Activated CD8-positive, alpha-beta T cell treated with anti-CD3 and anti-CD28 coated beads for 36 hours (primary cell): ENCODE results near the gene KCND3. TPM values are rescaled to one million over a fixed set of nuclear protein-coding genes. Genes with fewer than 3 reads are reported as not detected.

Experiments used
- ATAC-seq: fragments of 200-7000 bp; cut with Tn5 transposase; one replicate; pipeline ENCODE4 v1.10.0; 2021; ENCODE audit warnings: mild to moderate bottlenecking, moderate library complexity
- CTCF ChIA-PET: fragments of 350-600 bp; sonication (Branson Sonifier 250); formaldehyde crosslinking; loops from one replicate; lab custom pipeline; 2021; ENCODE audit warnings: antibody characterized with exemption; lab: Charles Lee
- POLR2A ChIA-PET: fragments of 350-600 bp; sonication (Branson Sonifier 250); formaldehyde crosslinking; loops from one replicate; lab custom pipeline; 2021; ENCODE audit warnings: antibody characterized with exemption; lab: Charles Lee
- DNase-seq: peaks from one replicate; pipeline ENCODE4 v3.0.0-alpha.2; 2020
- H3K27ac Mint-ChIP-seq: one replicate; pipeline ENCODE4 v1.8.0; 2021; ENCODE audit warnings: mild to moderate bottlenecking, mixed read lengths
- H3K27me3 Mint-ChIP-seq: one replicate; pipeline ENCODE4 v1.8.0; 2021; ENCODE audit warnings: mixed read lengths
- H3K36me3 Mint-ChIP-seq: one replicate; pipeline ENCODE4 v1.8.0; 2021; ENCODE audit warnings: low read depth, mixed read lengths
- H3K4me1 Mint-ChIP-seq: one replicate; pipeline ENCODE4 v1.8.0; 2021; ENCODE audit warnings: low read depth, mixed read lengths
- H3K4me3 Mint-ChIP-seq: one replicate; pipeline ENCODE4 v1.8.0; 2021; ENCODE audit warnings: mild to moderate bottlenecking, moderate library complexity, mixed read lengths
- H3K9me3 Mint-ChIP-seq: one replicate; pipeline ENCODE4 v1.8.0; 2021; ENCODE audit warnings: mixed read lengths
- CTCF ChIP-seq: fragments of 200-600 bp; IDR thresholded peaks from one replicate; pipeline ENCODE4 v1.8.0; 2022; ENCODE audit warnings: antibody characterized with exemption, mild to moderate bottlenecking
- intact Hi-C: fragments of 100-400 bp; cut with micrococcal nuclease; formaldehyde crosslinking; loops from one replicate; pipeline ENCODE4 v1.10.0; 2022
- total RNA-seq, 2 experiments: library from RNA; stranded (reverse); gene quantifications; one replicate each; pipeline ENCODE4 v1.2.3, GENCODE V29; 2021

KCND3 gene
- total RNA-seq, 2 experiments from 2014 or later = not detected

- peaks cover 2% of the 10 kb centered on the region for H3K27me3 Mint-ChIP-seq
- H3K9me3 Mint-ChIP-seq = no peaks in the 10 kb centered on the region
- H3K27ac Mint-ChIP-seq = no peak overlapping the region
- ChIA-PET POLR2A (interaction anchor here (0.9 to 1.4 kb wide), 3 partner anchors 13 to 46 kb away, joined by 3 to 4 read pairs (median 3); no protein-coding TSS in a partner anchor), CTCF (interaction anchor here (0.8 to 6.9 kb wide), 29 partner anchors 8 to 550 kb away, joined by 3 to 76 read pairs (median 6); partner anchors contain the start of genes DDX20 and INKA2)
- intact Hi-C loops = loop anchor here (10.0 kb wide), 1 partner anchor 533 kb away; no protein-coding TSS in a partner anchor
- DNase-seq (no peak), ATAC-seq (no peak)
- H3K4me3 Mint-ChIP-seq = no peak overlapping the region
- no peaks in the 10 kb centered on the region for H3K36me3 Mint-ChIP-seq
- H3K4me1 Mint-ChIP-seq = no peaks in the 10 kb centered on the region
- no peak for TF ChIP-seq CTCF
Observed at GRCh38 chr1:111747947-111748346, 241.5 kb downstream of the KCND3 start.

DNA sequence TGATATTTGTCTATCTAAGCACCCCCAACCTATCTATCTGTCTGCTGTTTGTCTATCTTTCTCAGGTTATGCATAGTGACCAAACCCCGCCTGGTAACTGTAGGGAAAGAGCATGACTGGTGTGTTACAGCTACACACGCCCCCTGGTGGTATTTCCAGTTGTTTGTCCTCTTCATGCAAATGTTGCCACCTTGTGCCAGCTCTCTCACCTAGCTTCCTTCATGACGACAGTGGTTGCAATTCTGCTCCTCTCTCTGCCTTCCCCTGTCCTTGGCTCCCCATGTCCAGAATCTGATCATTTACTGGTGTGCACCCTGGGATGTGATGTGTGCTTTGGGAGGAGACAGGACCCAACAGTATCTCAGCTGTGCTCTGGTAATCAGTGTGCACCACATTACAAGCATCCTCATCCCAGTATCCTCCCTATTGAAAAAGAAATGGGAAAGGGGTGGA, 242.2 kb downstream of the KCND3 start:
- DNase-seq = peak; percentile 89

DNA sequence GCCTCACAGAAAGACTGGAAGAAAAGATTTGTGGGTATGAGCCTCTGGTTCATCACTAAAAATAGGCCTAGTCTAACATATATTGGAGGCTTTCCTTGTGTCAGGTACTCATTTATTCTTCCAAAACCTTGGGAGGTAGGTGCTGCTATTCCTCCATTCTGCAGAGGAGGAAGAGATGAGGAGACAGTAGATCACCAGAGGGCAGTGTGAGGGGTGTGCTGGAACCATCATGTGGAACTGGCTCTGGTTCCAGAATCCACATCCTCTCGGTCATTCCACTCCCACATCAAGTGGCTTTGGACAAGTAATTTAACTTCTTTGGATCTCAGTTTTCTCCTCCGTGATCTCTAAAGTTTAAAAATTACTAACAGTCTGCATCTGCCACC, 242.9 kb downstream of the KCND3 start:
- peaks cover 9% of the 10 kb centered on the region for H3K27me3 Mint-ChIP-seq
- ATAC-seq (no peak), DNase-seq (no peak)
- H3K36me3 Mint-ChIP-seq = no peaks in the 10 kb centered on the region
- H3K4me1 Mint-ChIP-seq = no peaks in the 10 kb centered on the region
- ChIA-PET POLR2A (interaction anchor here (1.4 kb wide), 1 partner anchor 14 kb away, joined by 4 read pairs; no protein-coding TSS in a partner anchor), CTCF (interaction anchor here (0.7 to 6.9 kb wide), 36 partner anchors 8 to 346 kb away, joined by 3 to 76 read pairs (median 5); partner anchors contain the start of gene INKA2)
- no peaks in the 10 kb centered on the region for H3K9me3 Mint-ChIP-seq
- no peak overlapping the region for H3K4me3 Mint-ChIP-seq
- TF ChIP-seq CTCF = no peak
- H3K27ac Mint-ChIP-seq = no peak overlapping the region
- intact Hi-C loops = loop anchor here (10.0 kb wide), 1 partner anchor 532 kb away; no protein-coding TSS in a partner anchor

More for the DNA sequence above, 242.2 kb downstream of the KCND3 start:
- ChIA-PET POLR2A (interaction anchor here (0.9 to 1.4 kb wide), 3 partner anchors 13 to 45 kb away, joined by 3 to 4 read pairs (median 3); no protein-coding TSS in a partner anchor), CTCF (interaction anchor here (0.7 to 6.9 kb wide), 40 partner anchors 8 to 549 kb away, joined by 3 to 76 read pairs (median 4); partner anchors contain the start of genes DDX20 and INKA2)
- no peaks in the 10 kb centered on the region for H3K4me1 Mint-ChIP-seq
- TF ChIP-seq CTCF = peak; percentile 80
- no peaks in the 10 kb centered on the region for H3K9me3 Mint-ChIP-seq
- intact Hi-C loops = loop anchor here (10.0 kb wide), 1 partner anchor 533 kb away; no protein-coding TSS in a partner anchor
- H3K4me3 Mint-ChIP-seq = no peak overlapping the region
- H3K27me3 Mint-ChIP-seq = peaks cover 6% of the 10 kb centered on the region
- no peak overlapping the region for H3K27ac Mint-ChIP-seq
- peak; percentile 92 for ATAC-seq
- no peaks in the 10 kb centered on the region for H3K36me3 Mint-ChIP-seq

DNA sequence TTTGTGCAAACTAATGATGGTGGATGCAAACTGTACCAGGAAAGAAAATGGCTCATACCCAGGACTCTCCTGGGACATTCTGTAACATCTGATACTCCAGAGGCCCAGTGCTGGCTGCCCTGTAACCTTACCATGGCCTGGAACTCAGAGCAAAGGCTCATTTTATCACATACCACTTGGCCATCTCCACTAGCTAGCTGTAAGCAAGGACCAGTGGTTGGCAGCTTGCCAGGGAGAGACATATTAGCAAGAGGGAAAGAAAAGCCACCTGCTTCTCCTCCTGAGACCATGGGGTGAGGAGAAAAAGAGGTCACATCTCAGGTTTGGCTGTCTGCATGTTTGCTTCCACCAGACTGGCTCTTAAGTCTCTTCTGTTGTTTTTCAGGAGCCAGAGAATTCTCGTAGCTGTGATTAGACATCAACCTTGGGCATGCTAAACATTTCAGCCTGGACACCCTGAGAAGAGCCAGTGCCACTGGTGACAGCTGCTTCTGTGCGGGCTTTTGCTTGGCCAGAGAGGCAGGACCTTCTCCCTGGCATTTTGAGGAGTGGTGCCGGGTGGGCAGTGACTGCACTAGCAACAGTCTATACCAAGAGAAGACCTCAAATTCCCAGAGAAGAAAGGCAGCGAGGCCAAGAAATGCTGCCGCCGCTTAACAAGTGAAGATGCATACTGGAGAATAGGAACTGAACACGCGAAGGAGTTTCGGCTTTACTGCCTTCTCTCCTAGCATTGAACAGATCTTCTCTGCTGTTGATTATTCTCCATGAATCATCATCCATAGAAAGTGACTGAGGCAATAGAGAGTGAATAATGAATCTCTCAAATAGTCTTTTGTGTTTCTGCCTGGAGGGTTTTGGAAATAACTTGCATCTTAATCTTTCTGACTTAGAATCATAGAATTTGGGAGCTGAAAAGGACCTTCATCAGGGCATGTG, 243.5 kb downstream of the KCND3 start:
- Mint-ChIP-seq H3K9me3 (no peaks in the 10 kb centered on the region), H3K27ac (no peak overlapping the region), H3K4me1 (no peaks in the 10 kb centered on the region), H3K4me3 (no peak overlapping the region), H3K36me3 (no peaks in the 10 kb centered on the region), H3K27me3 (peaks cover 16% of the 10 kb centered on the region)
- DNase-seq = no peak
- ChIA-PET CTCF (interaction anchor here (0.9 to 3.3 kb wide), 11 partner anchors 8 to 264 kb away, joined by 3 to 26 read pairs (median 7); partner anchors contain the start of gene INKA2), POLR2A (interaction anchor here (1.6 kb wide), 1 partner anchor 9 kb away, joined by 6 read pairs; no protein-coding TSS in a partner anchor)
- no peak for ATAC-seq
- intact Hi-C loops = loop anchor here (10.0 kb wide), 1 partner anchor 531 kb away; no protein-coding TSS in a partner anchor
- no peak for TF ChIP-seq CTCF
